ENCODE measurements around the gene CCDC197.

The CCDC197 gene

GRCh38 chr14:94001501-94002396 is 4.6 kb downstream of the CCDC197 start:
- peak; percentile 82 for DNase-seq

DNA sequence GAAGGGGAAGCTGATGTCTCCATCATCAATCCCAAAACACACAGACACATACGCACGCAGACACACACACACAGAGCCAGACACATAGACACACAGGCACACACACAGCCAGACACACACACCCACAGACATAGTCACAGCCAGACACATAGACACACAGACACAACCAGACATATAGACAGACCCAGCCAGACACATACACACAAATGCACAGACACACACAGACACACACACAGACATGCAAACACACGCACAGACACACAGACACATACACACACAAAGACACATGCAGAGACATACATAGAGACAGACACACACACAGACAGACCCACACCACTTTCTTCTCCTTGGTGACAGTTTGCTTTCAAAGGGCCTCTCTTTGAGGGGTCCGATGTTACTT is 6.3 kb downstream of the CCDC197 start:
- DNase-seq = no peak

- no peak for DNase-seq
Measured at GRCh38 chr14:94004015-94004414, 6.9 kb downstream of the CCDC197 start.

DNA sequence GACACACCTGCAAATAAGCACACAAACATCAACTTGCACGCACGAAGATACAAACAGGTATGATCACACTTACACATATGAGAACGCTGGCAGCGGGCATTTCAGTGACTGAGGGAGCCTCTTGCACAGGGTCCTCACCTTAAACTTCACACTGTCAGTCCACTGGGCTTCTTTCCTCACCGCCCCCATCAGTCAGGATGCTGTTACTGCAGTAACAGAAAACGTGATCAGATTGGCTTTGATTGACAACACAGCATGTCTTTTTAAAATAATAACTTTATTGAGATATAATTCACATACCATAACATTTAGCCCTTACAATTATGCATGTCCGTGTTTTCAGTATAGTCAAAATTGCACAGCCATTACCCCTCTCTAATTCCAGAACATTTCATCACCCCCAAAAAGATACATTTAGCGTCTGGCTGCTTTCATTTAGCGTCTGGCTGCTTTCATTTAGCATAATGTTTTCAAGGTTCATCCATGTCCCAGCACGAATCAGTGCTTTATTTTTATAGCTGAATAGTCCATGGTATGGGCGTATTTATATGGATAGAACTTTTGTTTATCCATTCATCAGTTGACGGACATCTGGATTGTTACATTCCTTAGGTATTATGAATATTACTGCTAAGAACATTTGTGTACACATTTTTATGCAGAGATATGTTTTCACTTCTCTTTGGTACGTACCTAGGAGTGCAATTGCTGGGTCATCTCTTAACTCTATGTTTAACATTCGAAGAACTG is 8.4 kb downstream of the CCDC197 start:
- DNase-seq = peak; percentile 29

DNA sequence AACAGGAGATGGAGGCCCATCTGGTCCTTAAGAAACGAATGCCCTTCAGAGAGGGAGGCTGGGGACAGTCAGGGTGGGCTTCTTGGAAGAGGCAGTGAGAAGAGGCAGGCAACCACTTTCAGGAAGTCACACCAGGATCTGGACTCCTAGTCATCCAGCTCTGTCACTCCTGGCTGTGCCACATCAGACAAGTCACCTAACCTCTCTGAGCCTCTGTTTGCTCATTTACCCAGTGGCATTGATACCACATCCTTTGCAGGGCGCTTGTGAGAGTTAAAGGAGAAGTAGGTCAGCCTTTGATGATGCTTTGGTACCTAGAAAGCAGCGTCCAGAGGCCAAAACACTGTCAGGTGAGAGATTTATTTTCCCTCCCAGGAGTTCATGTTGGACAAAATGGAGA is 11.1 kb downstream of the CCDC197 start:
- DNase-seq = no peak

DNA sequence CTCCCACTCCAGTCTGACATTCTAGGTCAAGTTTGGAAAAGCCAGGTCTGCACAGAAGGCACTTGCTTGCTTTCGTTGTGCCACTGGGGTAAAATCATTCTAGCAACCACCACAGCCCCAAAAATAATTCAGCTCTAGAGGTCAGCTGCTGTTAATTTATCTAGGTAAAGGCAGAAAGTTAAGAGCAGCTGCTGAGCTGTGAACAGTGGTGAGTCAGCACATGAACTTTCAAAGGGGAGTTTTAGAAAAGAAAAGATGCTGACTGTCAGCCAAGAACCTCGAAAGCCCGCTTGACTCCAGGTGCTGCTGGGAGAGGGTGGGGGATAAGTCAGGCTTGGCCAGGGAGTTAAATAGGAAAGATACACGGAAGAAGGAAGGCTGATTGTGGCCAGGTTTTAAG is 12.7 kb downstream of the CCDC197 start:
- peak; percentile 4 for DNase-seq

- no peak for DNase-seq
Measured at GRCh38 chr14:94010625-94011024, 13.5 kb downstream of the CCDC197 start.

GRCh38 chr14:94011795-94012194 is 14.7 kb downstream of the CCDC197 start:
- DNase-seq = peak; percentile 6

- DNase-seq = no peak
Measured at GRCh38 chr14:94014382-94014781, 17.3 kb downstream of the CCDC197 start.

DNA sequence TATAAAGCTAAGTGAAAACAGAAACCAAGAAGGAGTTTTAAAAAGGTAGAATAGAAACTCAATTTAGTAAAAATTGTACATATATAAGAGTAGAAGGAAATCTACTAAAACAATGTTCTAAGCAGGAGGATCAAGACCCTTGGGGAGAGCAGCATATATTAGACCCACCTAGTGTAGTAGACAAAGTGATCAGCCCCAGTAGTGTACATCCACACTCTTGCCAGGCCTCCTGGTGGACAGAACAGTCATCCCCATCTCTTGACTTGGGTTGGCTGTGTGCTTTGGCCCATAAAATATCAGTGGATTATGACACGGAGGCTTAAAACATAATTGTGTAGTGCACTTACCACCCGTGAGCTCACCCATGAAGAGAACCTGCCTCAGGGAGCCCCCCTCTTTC is 18.1 kb downstream of the CCDC197 start:
- DNase-seq = no peak

DNA sequence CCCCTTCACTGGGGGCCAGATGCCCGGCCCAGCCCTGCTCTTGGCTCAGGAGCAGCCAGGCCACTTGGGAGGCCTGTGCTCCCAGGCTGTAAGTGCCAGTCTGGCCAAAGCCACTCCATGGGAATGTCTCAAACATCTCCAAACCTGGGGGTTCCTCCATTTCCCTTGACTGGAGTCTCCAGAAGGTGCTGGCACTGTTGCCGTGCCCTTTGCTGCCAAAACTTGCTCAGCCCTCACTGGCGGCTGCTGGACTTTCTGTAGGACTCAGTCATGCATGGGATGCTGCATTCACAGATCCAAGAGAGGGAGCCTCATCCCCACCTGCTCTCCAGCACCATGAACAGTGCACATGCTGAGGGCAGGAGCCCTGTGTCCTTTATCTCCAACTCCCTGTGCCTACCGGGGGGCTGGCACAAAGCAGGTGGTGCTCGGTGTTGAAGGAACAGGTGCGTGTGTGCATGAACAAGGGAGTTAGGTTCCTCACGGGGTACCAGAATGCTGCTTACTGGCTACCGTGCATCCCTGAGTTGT is 19.4 kb downstream of the CCDC197 start:
- no peak for DNase-seq

DNA sequence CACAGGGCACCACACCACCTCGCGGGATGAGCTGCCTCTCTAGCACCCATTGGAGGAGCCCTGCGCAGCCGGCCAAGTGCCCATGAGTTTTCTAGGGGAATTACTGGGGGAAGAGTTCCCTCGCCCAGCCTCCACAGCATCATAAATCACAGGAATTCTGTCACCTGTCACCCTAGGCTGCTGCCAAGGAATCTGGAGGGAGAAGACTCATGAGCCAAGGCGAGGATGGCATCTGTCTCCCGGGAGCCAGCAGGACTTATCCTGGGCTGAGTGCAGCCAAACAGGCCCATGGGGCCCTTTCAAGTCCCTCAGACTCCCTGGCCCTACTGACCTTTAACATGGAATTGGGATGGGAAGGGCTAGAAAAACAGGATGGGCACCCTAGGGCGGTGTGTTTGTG is 21.2 kb downstream of the CCDC197 start:
- no peak for DNase-seq

GRCh38 chr14:94019329-94019728 is 22.2 kb downstream of the CCDC197 start:
- peak; percentile 45 for DNase-seq

GRCh38 chr14:94020267-94020666 is 23.2 kb downstream of the CCDC197 start:
- no peak for DNase-seq

DNA sequence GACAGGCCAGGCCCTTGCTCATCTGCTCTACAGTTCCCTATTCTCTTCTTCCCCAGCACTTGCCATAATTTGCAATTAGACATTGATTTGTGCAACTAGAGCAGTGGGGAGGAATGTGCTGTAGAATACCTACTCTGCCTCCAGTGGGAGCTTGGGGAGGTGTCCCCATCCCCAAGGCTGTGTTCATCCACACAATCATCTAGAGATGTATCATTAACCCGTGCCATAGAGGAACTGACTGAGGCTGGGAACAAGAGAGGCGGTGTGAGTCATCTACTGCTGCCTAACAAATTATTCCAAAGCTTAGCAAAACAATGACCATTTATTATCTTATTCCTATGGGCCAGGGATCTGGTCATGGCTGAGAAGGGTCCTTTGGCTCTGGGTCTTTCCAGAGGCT is 23.9 kb downstream of the CCDC197 start:
- no peak for DNase-seq

DNA sequence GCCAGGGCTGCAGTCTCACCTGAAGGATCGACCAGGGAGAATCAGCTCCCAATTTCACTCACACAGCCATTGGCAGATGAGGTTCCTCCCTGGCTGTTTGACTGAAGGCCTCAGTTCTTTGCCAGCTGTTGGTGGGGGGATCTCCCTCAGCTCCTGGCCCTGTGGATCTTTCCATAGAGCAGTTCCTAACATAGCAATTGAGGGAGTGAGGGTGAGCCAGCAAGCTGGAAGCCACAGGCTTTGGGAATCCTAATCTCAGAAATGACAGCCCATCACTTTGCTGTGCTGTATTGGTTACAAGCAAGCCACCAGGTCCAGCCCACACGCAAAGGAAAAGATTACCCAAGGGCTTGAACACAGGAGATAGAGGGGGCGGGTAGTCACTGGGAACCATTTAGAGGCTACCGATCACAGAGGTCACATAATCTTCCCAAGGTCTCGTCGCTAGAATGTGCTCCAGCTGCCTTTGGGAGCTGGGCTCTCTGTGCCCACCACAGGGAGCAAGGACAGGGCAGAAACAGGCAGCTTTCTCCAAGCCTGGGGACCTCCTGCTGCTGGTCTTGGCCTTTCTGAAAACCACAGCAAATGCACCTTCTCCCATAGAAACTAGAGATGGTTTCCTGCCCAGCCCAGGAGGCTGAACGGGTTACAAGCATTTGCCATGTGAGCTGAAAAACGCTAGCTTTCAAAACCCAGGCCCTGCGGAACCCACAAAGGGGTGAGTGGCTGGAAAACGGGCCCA is 24.5 kb downstream of the CCDC197 start:
- no peak for DNase-seq

DNA sequence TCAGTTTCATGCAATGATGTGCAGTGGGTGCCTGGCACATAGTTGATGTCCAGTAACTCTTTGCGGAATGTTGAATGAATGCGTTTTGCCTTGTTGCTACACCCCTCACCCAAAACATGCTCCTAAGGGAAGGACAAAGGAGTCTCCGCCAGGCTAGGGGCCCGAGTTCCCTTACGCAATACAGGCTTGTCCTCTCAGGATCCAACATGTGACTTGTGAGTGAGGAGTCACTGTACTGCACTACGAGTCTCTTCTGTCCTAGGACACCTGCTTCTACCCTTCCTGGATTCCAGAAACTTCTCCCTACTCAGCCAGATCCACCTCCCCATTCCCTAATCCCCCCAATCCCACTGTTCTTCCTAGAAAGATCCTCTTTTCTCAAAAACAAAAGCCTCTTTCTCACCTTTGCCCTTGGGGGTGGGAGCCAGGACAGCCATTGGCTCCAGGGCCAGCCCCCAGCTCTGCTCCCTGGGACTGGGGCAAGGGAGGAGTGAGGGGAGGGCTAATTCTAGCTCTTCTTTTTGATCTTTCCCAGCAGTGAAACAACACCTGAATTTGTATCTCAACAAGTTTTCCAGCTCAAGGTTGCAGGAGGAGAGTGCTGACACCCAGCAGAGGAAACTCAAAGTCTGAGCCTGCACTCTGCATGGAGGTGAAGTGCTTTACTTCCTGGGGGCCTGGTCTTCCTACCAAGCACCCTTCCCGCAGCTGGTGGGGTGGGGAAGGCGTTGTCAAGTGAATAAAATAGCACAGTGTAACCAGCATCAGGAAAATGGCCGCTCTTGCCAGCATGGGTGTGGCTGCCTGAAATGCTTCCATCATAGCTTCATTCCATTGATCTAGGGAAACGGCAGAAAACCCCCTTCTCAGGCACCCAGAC is 25.7 kb downstream of the CCDC197 start:
- no peak for DNase-seq

DNA sequence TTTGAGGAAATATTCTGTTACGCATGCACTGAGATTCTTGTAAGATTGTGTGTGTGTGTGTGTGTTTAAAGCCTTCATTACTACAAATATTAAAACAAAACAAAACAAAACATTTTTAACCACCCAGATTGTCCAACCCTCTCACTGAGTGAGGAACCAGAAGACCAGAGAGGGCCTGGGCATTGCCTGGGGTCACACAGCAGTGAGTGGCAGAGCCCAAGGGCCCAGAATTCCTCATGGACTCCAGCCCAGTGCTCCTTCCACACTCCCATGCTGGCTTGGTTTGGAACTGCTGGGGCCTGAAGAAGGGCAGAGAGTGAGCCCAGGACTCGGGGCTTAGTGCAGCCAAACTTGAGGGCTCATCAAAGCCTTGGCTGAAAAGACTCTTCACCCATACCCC is 27.4 kb downstream of the CCDC197 start:
- no peak for DNase-seq

GRCh38 chr14:94025720-94026119 is 28.6 kb downstream of the CCDC197 start:
- DNase-seq = peak; percentile 55

- DNase-seq = peak; percentile 97
Measured at GRCh38 chr14:94026173-94026888, 29.2 kb downstream of the CCDC197 start, which contains the start of gene OTUB2. Gene OTUB2 (plus strand): TSS chr14:94026340. CDS start chr14:94026538, 198 bp downstream.

DNA sequence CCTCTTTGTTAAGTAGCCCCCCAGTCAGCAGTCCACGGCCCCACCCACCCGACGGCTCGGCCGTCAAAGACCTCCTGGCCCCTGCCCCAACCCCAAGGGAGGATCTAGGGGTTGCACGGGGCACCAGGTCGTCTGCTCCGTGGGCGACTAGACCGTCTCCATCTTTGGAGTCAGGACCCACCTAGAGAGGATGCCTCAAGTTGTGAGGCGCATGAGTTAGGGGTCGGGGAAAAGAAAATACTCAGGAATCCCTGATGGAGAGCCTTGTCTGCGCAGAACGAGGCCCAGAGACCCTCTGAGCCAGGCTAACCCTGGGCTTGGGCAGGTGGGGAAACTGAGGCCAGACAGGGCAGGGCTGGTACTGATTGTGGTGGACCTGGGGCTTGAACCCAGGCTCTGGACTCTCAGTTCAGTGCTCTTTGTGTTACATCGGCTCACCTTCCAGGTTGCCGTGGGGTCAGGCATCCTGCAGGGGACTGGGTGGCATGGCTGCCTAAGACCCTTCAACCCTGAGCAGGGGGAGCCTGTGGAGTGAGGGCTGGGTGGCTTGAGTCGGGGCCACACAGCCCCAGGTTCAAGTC is 29.9 kb downstream of the CCDC197 start:
- no peak for DNase-seq

Data from DMS53 (cell line).